HL-60/S4 treated with phorbol 12-myristate 13-acetate at 8.2 ng/mL for 4 days and 3 days (cell line): ENCODE data around the gene ATP6V0C.
"Not testable (repeated sequence)": the region's sequence is repeated elsewhere in the genome, so short reads cannot be mapped to it uniquely, and the experiment has no call there.

ENCODE experiments used
- in situ Hi-C: fragments of 300-500 bp; cut with MboI; formaldehyde crosslinking; loops from 2 replicates; pipeline ENCODE4 v1.15.0; 2022; ENCODE audit warnings: low sequenced_read_pairs

Gene ATP6V0C

GRCh38 chr16:2474877-2475412 lies 38.8 kb upstream of the ATP6V0C start, which contains the start of gene TBC1D24:
TSS of gene TBC1D24 (plus strand) at chr16:2475127. CDS start at chr16:2496149, 21,022 bp downstream.
- in situ Hi-C loops = no loop called here

DNA sequence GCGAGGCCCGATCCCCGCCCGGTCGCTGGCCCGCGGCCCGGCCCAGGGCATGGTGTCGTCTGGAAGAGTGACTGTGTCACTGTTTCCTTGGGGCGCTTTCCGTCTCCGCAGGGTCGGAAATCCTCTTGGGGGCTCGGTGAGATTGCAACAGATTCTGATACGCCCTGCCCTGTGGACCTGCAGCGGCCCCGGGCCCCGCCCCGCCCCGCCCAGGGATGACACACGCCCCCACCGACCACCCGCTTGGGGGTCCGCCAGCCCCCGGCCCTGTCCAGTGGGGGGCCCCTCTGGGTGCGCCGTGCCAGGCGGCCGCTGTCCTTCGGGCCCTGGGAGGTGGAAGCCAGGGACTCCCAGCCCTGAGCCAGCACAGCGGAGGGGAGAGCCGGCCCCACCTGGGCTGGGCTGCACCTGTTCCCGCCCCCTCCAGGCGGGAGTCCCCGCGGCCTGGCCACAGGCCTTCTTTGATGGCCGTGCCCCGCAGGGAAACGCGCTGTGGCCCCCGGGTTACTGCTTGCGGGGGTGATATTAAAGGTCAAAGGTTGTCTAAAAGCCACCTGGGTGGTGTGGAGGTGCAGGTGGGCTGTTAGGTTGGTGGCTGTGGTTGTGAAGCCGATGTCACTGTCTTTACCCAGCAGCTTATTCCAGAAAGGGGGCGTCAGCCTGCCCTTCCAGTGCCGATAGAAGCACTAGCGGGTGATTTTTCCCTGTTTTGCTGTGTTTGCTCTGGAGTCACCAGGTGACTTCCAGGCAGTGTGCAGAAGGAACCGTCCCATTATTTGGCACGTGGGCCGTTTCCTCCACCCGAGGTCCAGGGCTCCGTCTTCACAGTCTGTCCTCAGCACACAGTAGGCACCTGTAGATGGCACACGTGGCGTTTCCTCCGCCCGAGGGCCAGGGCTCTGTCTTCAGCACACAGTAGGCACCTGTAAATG lies 38.1 kb upstream of the ATP6V0C start:
- in situ Hi-C loops = no loop called here

DNA sequence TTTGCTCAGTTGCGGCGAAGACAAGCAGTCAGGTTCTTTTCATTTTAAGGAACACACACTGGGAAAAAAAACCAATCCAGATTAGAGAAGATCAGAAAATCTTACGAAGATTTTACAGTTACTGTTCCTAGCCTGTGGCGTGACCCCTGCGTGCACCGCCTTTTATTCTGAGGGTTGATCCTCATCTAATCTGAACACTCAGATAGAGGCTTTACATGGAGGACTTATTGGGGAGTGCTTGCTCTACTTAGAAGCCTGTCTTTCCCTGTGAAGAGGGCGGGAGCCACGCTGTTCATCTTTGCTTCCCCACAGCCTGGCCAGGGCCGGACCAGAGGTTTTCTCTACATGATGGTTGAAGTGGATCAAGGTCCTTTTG lies 37.4 kb upstream of the ATP6V0C start:
- in situ Hi-C loops = no loop called here

DNA sequence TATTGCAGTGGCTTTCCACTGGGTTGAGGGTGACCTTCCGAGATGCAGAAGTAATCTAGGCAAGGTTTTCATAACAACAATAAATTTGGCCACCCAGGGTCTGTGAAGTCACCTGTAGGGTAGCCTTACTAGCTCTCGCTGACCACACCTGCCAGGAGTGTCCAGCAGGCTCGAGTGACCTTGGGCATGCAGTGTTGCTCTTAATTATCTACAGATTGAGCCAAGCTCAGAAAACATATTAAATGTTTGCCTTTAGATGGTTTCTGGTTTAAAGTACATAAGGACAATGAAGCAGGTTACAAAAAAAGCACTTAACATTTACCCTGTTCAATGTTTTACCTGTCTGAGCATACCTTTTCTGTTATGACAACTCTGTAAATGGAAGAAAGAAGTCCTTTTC lies 37.0 kb upstream of the ATP6V0C start:
- in situ Hi-C loops = no loop called here

DNA sequence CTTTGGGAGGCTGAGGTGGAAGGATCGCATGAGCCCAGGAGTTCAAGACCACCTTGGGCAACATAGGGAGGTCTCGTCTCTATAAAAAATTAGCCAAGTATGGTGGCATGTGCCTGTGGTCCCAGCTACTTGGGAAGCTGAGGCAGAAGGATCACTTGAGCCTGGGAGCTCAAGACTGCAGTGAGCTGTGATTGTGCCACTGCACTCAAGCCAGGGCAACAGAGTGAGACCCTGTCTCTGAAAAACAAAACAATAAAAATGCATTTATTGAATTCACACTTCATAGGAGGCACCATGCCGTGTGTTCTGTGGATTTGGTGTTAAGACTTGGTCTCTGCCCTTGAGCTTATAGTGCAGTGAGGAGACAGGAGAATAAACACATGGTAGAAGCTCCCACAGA lies 36.4 kb upstream of the ATP6V0C start:
- in situ Hi-C loops = no loop called here

- in situ Hi-C loops = no loop called here
These were observed 35.5 kb upstream of the ATP6V0C start for GRCh38 chr16:2478279-2478678.

GRCh38 chr16:2479996-2480395 lies 33.8 kb upstream of the ATP6V0C start:
- in situ Hi-C loops = not testable (repeated sequence)

DNA sequence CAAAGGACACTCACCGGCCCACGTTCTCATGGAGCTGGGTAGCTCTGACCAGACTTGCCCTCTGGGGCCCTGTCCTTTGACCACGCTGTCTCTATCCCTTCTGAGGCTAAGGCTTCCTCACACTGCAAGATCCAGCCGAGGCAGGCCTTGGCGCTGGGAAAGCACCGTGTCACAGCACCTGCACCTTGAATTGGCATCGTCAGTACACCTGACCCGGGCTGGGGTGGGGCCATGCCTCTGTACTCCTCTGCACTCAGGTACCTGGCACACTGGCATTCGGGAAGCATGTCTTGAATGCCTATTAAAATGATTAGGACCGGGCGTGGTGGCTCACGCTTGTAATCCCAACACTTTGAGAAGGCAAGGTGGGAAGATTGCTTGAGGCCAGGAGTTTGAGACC lies 32.8 kb upstream of the ATP6V0C start:
- in situ Hi-C loops = no loop called here

DNA sequence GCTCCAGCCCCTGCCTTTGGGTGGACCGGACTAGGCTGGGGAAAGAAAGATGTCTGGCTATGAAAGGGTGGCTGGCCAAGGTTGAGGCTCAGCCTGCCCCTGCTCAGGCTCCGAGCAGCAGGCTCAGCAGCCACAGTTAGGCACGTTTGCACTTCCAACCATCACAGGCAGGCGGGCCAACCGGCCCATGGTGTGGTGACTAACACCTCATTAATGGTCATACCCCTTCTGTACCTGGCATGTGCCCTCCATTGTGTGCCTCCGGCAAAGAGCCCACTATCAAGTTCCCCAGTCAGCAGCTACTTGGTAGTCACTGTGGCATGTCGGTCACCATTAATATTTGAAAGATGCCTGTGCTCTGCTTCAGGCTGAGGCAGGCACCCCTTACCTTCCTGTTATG lies 32.1 kb upstream of the ATP6V0C start:
- in situ Hi-C loops = no loop called here

DNA sequence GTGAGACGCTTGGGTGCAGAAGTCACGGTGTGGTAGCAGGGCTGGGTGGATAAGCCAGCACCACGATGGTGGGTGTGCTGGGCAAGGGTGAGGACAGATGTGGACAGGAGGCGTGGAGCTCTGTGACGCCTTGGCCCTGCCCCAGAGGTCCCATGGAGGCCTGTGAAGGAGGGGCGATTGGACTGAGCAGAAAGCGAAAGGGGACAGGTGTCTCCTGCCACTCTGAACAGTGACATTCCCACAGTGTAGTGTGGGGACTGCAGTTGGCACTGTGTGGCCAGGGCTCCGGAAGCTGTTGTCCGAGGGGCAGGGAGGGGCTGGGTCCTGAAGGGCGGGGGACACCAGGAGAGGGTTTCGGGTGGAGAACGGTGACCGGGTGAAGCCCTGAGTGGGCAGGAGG lies 31.5 kb upstream of the ATP6V0C start:
- in situ Hi-C loops = no loop called here

GRCh38 chr16:2482708-2483534 lies 30.8 kb upstream of the ATP6V0C start:
- in situ Hi-C loops = no loop called here

- in situ Hi-C loops = no loop called here
These were observed 29.5 kb upstream of the ATP6V0C start for GRCh38 chr16:2483939-2484897.

DNA sequence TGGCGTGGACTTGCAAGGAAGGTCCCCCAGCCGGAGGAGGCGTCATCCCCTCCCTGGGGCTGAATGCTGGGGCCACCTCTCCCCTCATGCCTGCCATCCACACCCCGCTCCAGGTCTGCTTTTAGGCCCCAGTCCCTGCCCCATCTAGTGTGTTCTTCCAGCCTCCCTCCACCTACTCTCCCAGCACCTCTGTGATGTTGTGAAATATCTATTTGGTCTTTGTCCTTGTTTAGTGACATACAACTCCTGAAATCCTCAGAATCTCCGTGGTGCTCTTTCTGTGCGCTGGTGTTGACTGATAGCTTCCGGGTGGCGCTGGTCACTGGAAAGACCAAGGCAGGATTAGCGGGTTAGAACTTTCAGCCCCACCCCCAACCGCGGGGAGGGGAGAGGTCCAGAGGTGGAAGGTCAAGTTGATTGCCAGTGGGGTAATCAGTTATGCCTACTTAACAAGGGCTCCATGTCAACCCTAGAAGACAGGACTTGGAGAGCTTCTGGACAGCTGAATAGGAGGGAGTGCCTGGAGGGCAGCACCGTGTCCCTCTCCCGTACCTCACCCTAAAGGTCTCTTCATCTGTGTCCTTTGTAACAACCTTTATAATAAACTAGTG lies 28.7 kb upstream of the ATP6V0C start:
- in situ Hi-C loops = no loop called here

DNA sequence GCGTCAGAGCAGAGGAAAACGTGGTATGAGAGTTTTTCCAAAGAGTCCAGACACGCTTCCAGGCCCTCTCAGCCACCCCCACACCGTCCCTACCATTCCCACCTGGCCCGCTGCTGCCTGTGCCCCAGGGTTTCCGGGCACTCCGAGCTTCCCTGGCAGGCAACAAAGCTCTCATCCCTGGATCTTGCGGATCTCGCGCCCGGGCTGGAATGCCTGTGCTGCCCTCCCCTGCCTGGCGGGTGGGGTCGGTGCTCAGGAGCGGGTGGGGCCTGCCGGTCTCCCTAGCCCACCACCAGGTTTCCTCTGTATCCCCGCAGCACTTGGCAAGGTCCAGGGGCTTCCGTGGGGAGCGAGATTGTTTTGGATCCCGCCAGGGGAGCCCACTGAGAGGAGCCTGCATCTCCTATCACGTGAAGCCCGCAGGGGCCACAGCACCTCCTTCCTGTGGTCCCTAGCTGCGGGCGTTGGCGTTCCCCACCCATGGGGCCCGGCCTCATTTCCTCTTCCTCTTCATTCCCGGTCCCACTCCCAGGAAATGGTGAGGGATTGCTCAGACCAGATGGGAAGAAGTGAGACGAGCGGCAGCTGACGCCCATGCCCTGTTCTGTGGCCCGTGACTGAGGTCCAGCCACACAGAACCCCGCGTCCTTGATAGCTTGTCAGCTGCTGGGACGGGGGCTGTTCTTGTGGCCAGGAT lies 27.8 kb upstream of the ATP6V0C start:
- in situ Hi-C loops = no loop called here

GRCh38 chr16:2486645-2487516 lies 26.9 kb upstream of the ATP6V0C start:
- in situ Hi-C loops = no loop called here

DNA sequence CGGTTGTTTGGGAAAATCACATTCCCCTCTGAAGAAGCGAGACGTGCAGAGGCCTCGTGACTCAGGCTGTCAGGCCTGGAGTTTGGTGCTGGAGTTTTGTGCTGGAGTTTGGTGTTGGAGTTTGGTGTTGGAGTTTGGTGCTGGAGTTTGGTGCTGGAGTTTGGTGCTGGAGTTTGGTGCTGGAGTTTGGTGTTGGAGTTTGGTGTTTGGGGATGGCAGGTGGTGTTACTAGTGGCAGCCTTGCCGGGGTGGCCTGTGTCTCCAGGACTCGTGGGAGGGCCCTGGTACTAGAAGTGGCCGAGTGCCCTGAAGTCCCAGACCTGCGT lies 26.3 kb upstream of the ATP6V0C start:
- in situ Hi-C loops = no loop called here

DNA sequence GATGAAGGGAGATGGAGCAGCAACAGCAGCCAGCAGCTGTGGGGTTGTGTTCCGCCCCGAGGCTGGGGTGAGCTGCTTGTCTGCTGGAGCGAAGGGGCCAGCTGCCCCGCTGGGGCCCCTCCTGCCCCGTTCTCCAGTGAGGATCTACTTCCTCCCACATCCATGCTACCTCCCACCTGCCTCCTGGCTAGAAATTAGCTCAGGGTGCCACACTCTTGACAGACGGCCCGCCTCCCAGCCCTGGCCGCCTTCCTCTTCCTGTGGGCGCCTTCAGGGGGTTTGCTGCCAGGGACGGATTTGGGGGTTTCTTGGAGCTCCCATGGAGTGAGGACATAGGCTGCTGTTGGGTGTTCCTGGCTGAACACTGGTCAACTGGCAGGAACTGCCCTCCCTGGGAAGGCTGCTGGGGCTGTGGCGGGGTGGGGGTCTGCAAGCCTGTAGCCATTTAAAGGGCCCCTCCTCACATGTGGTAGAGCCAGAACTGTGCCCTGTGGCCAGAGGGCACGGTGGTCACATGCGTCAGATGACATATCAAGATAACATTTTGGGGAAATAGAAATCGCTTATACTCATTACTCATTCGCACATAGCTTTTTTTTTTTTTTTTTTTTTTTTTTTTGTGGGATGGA lies 25.7 kb upstream of the ATP6V0C start:
- in situ Hi-C loops = no loop called here

- in situ Hi-C loops = no loop called here
These were observed 24.2 kb upstream of the ATP6V0C start for GRCh38 chr16:2489581-2489980.
